Naive thymus-derived CD8-positive, alpha-beta T cell (primary cell): ENCODE results near the gene SLC14A1. TPM values are rescaled to one million over a fixed set of nuclear protein-coding genes. Genes with fewer than 3 reads are reported as not detected.

Experiments used
- ATAC-seq, 2 donors: fragments of 150-1000 bp; cut with Tn5 transposase in 1 of 2; sonication (Bioruptor Pico), chemical (Tn5 transposase) in 1 of 2; 1 replicate in 1 of 2; 2 replicates in 1 of 2; pipeline ENCODE4 v1.10.0; 2021; ENCODE audit warnings: mild to moderate bottlenecking in 2 of 2, moderate library complexity in 2 of 2
- POLR2A ChIA-PET: fragments of 350-600 bp; sonication (Branson Sonifier 250); formaldehyde crosslinking; loops from one replicate; lab custom pipeline; 2021; ENCODE audit warnings: antibody characterized with exemption; lab: Charles Lee
- DNase-seq, 10 donors: peaks; one replicate each; pipeline versions ENCODE4 v3.0.0 to v3.0.0-alpha.2; 2020 to 2022
- H3K27ac Mint-ChIP-seq, 10 donors: one replicate each; pipeline ENCODE4 v1.8.0; 2020 to 2022; ENCODE audit warnings: mild to moderate bottlenecking in 10 of 10, mixed read lengths in 10 of 10, moderate library complexity in 4 of 10, inconsistent platforms in 1 of 10
- H3K27me3 Mint-ChIP-seq, 5 donors: one replicate each; pipeline ENCODE4 v1.8.0; 2021 to 2022; ENCODE audit warnings: mixed read lengths in 5 of 5
- H3K36me3 Mint-ChIP-seq, 3 donors: one replicate each; pipeline ENCODE4 v1.8.0; 2020 to 2022; ENCODE audit warnings: mixed read lengths in 3 of 3, mild to moderate bottlenecking in 2 of 3, inconsistent platforms in 1 of 3
- H3K4me1 Mint-ChIP-seq, 4 donors: one replicate each; pipeline ENCODE4 v1.8.0; 2021 to 2022; ENCODE audit warnings: mixed read lengths in 4 of 4
- H3K4me3 Mint-ChIP-seq, 10 donors: one replicate each; pipeline ENCODE4 v1.8.0; 2020 to 2022; ENCODE audit warnings: mild to moderate bottlenecking in 10 of 10, mixed read lengths in 10 of 10, moderate library complexity in 6 of 10, inconsistent platforms in 1 of 10
- H3K9me3 Mint-ChIP-seq, 9 donors: one replicate each; pipeline ENCODE4 v1.8.0; 2020 to 2022; ENCODE audit warnings: mixed read lengths in 9 of 9, mild to moderate bottlenecking in 3 of 9, inconsistent platforms in 1 of 9, moderate library complexity in 1 of 9
- polyA plus RNA-seq, 3 donors: library from polyadenylated mRNA; unstranded; fragments of 300-500 nt; fragmentation: Illumina TruSeq; gene quantifications; one replicate each; pipeline ENCODE4 v1.2.3, GENCODE V29; 2021
- total RNA-seq, 8 experiments: library from RNA in 2 of 8; stranded (reverse) in 2 of 8; gene quantifications; one replicate each; pipeline ENCODE4 v1.2.3 and lab custom pipeline; 2021 to 2026

SLC14A1 gene
- total and polyA plus RNA-seq, 5 experiments from 2014 or later, result 0.71 to 4.3 (median 2.3) TPM

DNA sequence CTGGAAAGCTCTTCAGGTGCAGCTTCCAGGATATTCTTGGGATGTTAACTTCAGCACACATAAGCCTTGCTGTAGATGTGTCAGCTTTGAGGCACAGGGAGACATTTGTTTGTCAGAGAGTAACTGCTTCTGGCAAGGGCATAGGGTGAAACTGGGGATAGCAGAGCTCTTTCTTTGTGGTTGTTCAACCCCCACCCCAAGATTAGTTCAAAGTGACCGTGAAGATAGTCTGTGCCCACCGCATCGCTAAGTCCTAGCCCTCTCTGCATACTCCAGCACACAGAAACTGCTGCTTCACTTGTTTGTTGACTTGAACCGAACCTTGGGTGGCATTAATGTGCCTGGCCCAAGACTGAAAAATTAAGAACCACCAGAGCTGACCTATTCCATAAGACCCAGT is 1.4 kb downstream of the SLC14A1 start:
- peak overlapping the region in 1 of 10 donors; percentile 6 for H3K27ac Mint-ChIP-seq
- peaks cover 0 to 11% (median 7%) of the 10 kb centered on the region in 3 donors for H3K36me3 Mint-ChIP-seq
- H3K4me1 Mint-ChIP-seq, result peaks cover 0 to 12% (median 1%) of the 10 kb centered on the region in 4 donors
- no peaks in the 10 kb centered on the region for H3K9me3 Mint-ChIP-seq
- DNase-seq (no peak), ATAC-seq (no peak)
- no peak overlapping the region for H3K4me3 Mint-ChIP-seq
- POLR2A ChIA-PET, result no interaction called here
- peaks cover 0 to 11% (median 3%) of the 10 kb centered on the region in 5 donors for H3K27me3 Mint-ChIP-seq

DNA sequence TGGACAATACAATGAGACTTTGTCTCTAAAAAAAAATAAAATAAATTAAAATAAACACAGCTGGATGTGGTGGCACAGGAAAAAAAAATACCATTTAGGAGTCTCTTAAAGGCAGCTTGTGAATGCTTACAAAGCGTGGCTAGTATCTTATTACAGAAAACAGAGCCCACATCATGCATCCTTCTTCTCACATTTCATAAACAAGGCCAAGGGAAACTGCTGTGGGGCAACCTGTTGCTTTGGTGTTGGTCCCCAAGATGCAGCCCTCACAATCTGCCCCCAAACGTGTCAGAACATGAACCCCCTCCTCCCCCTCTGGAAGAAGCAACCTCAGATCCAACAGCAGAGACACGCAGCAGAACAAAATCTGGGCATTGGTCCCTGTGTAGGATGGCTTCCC is 2.6 kb downstream of the SLC14A1 start:
- H3K27ac Mint-ChIP-seq, result no peak overlapping the region
- no peak for DNase-seq
- H3K9me3 Mint-ChIP-seq, result no peaks in the 10 kb centered on the region
- peaks cover 0 to 13% (median 7%) of the 10 kb centered on the region in 3 donors for H3K36me3 Mint-ChIP-seq
- POLR2A ChIA-PET, result no interaction called here
- no peak overlapping the region for H3K4me3 Mint-ChIP-seq
- peaks cover 0 to 12% (median 1%) of the 10 kb centered on the region in 4 donors for H3K4me1 Mint-ChIP-seq
- H3K27me3 Mint-ChIP-seq, result peaks cover 0 to 3% (median 0%) of the 10 kb centered on the region in 5 donors
- no peak for ATAC-seq

DNA sequence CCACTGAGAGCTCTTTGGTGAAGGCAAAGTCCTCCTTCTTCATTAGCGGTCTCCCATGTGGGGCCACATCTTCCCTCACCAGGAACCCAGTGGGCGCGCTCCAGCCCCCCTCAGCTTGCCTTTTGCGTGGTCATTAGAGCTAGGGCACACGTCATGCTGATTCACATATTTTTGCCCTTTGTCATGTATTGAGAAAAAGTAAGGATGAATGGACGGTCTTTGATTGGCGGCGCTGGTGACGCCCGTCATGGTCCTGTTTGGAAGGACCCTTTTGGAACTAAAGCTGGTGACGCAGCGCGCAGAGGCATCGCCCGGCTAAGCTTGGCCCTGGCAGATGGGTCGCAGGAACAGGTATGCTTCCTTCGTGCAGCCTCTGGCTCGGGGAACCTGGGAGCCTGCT is 3.1 kb downstream of the SLC14A1 start:
- no peak overlapping the region for H3K4me3 Mint-ChIP-seq
- H3K36me3 Mint-ChIP-seq, result peaks cover 0 to 13% (median 7%) of the 10 kb centered on the region in 3 donors
- peaks cover 0 to 12% (median 1%) of the 10 kb centered on the region in 4 donors for H3K4me1 Mint-ChIP-seq
- H3K27me3 Mint-ChIP-seq, result no peaks in the 10 kb centered on the region
- no peaks in the 10 kb centered on the region for H3K9me3 Mint-ChIP-seq
- no peak overlapping the region for H3K27ac Mint-ChIP-seq
- DNase-seq, result no peak
- no peak for ATAC-seq
- POLR2A ChIA-PET, result no interaction called here

DNA sequence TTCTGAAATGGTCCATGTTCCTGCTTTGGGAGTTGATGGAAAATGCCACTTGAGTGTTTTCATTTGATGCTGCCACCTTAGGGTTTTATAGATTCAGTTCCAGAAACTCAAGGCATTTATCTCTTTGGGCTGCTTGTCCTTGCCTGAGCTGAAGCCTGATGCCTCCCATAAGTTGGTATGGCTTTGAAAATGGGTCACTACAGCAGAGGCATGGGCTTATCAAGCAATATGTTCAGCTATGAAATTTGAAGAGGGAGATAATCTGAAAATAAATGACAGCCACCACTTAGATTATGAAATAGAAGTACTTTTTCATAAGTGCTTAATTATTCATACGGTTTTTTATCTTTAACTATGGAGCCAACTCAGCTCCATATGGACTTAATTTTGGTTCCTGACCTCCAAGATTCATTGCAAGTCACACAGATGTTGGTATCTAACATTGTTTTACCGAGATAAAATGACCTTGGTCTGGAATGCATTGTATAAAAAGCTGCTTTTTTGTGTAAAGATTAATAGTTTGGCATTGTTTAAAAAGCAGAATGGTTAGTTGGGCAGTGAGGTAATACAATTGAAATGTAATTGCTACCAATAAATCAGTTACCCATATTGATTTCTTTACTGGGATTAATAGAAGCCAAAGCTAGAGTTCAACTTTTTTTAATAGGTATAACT is 4.5 kb downstream of the SLC14A1 start:
- peaks cover 0 to 10% (median 1%) of the 10 kb centered on the region in 4 donors for H3K4me1 Mint-ChIP-seq
- H3K9me3 Mint-ChIP-seq, result no peaks in the 10 kb centered on the region
- POLR2A ChIA-PET, result no interaction called here
- H3K36me3 Mint-ChIP-seq, result peaks cover 0 to 13% (median 7%) of the 10 kb centered on the region in 3 donors
- ATAC-seq (no peak), DNase-seq (no peak)
- H3K4me3 Mint-ChIP-seq, result no peak overlapping the region
- H3K27me3 Mint-ChIP-seq, result no peaks in the 10 kb centered on the region
- no peak overlapping the region for H3K27ac Mint-ChIP-seq

DNA sequence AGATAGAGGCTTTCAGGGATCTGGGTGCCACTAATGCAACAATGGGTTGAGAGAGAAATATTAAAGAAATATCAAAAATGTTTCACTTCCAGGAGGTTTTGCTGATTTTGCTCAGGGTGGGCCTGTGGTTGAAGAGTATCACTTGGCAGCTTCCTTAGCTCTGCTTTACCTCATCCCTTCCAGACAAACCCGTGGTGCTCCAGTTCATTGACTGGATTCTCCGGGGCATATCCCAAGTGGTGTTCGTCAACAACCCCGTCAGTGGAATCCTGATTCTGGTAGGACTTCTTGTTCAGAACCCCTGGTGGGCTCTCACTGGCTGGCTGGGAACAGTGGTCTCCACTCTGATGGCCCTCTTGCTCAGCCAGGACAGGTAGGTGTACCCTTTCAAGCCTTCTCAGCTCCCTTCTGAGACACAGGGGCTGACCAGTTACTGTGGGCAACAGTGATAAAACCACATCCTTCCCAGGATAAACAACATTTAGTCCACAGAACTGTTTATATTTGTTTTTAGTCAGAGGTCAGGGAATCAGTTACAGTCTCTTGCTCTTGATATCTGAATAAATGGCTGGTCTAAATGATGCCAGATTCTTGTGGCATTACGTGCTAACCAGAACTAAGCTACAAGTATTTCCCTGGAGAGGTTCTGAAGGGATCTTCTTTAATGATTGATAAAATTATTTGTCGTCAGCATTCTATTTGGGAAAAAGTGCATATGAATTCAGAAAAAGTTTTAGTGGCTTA is 7.0 kb downstream of the SLC14A1 start:
- Mint-ChIP-seq H3K9me3 (no peaks in the 10 kb centered on the region), H3K27me3 (no peaks in the 10 kb centered on the region), H3K4me3 (no peak overlapping the region), H3K36me3 (peaks cover 0 to 2% (median 0%) of the 10 kb centered on the region in 3 donors), H3K4me1 (no peaks in the 10 kb centered on the region), H3K27ac (no peak overlapping the region)
- ATAC-seq, result no peak
- DNase-seq, result no peak
- POLR2A ChIA-PET, result no interaction called here

DNA sequence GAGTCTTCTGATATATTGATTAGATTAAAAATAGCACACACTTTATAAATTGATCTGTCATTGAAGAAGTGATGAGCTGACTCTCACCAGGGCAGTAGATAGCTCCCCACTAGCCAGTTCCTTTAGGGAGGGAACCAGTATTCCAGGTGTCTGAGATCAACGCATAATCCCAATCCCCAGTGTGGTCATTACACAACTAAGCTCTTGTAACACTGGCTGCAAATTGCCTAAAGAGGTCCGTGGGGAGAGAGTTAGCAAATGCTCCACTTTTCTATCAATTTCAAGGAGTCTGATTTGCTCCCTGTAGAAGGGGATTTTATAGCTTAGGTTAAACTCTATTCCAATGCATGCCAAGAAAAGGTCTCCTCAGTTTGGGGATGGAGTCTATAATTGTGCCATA is 7.7 kb downstream of the SLC14A1 start:
- Mint-ChIP-seq H3K27ac (no peak overlapping the region), H3K27me3 (no peaks in the 10 kb centered on the region), H3K9me3 (no peaks in the 10 kb centered on the region), H3K4me1 (no peaks in the 10 kb centered on the region), H3K4me3 (no peak overlapping the region), H3K36me3 (peaks cover 0 to 3% (median 2%) of the 10 kb centered on the region in 3 donors)
- DNase-seq (no peak), ATAC-seq (no peak)
- POLR2A ChIA-PET, result no interaction called here

DNA sequence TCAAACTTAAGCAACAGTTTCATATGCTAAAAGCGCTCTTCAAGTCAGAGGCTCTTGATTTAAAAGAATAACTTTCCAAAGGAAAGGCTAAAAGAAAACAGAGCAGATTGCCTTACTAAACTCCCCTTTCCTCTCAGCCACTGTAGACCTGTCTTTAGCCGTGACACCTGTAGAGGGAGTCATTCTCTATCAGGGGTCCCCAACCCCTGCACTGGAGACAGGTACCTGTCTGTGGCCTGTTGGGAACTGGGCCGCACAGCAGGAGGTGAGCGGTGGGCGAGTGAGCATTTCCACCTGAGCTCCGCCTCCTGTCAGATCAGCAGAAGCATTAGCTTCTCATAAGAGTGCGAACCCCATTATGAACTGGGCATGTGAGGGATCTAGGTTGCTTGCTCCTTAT is 9.6 kb downstream of the SLC14A1 start:
- no peak for DNase-seq
- no peaks in the 10 kb centered on the region for H3K9me3 Mint-ChIP-seq

DNA sequence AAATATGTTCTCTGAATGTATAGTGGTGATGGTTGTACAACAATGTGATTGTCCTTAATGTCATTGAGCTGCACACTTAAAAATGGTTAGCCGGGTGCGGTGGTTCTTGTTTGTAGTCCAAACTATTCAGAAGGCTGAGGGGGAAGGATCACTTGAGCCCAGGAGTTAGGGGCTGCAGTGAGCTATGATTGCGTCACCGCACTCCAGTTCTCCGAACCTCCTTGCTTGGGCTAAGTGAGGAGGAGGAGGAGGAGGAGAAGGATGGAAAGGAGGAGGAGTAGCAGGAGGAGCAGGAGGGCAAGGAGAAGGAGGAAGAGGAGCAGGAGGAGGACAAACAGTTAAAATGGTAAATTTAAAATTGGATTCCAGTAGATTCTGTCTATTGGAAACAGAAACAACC is 10.5 kb downstream of the SLC14A1 start:
- H3K27me3 Mint-ChIP-seq, result no peaks in the 10 kb centered on the region
- POLR2A ChIA-PET, result no interaction called here
- ATAC-seq, result no peak

More for the DNA sequence above, 9.6 kb downstream of the SLC14A1 start:
- Mint-ChIP-seq H3K27ac (no peak overlapping the region), H3K4me3 (no peak overlapping the region), H3K4me1 (no peaks in the 10 kb centered on the region), H3K36me3 (peaks cover 0 to 4% (median 3%) of the 10 kb centered on the region in 3 donors), H3K27me3 (no peaks in the 10 kb centered on the region)
- POLR2A ChIA-PET, result no interaction called here
- no peak for ATAC-seq

DNA sequence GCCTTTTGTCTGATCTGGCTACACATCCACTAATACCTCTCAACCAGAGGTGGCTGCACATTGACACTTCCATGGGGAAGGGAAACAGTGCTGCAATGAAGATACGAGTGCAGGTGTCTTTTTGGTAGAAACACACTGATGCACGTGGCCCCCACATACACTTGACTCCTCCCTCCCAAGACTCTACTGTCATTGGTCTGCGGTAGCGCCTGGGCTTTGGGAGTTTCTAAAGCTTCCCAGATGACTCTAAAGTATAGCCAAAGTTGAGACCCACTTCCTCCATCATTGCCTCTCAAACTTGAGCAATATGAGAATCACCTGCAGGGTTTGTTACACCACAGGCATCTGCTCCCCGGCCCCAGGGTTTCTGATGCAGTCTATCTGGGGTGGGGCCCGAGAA is 11.0 kb downstream of the SLC14A1 start:
- H3K4me3 Mint-ChIP-seq, result no peak overlapping the region
- ATAC-seq (no peak), DNase-seq (no peak)
- H3K4me1 Mint-ChIP-seq, result no peaks in the 10 kb centered on the region
- H3K27ac Mint-ChIP-seq, result no peak overlapping the region
- POLR2A ChIA-PET, result no interaction called here
- no peaks in the 10 kb centered on the region for H3K27me3 Mint-ChIP-seq
- H3K9me3 Mint-ChIP-seq, result no peaks in the 10 kb centered on the region
- peaks cover 0 to 7% (median 5%) of the 10 kb centered on the region in 3 donors for H3K36me3 Mint-ChIP-seq

More for the DNA sequence above, 10.5 kb downstream of the SLC14A1 start:
- peaks cover 0 to 5% (median 5%) of the 10 kb centered on the region in 3 donors for H3K36me3 Mint-ChIP-seq
- no peak for DNase-seq
- no peak overlapping the region for H3K27ac Mint-ChIP-seq
- no peaks in the 10 kb centered on the region for H3K9me3 Mint-ChIP-seq
- H3K4me3 Mint-ChIP-seq, result no peak overlapping the region
- H3K4me1 Mint-ChIP-seq, result no peaks in the 10 kb centered on the region

DNA sequence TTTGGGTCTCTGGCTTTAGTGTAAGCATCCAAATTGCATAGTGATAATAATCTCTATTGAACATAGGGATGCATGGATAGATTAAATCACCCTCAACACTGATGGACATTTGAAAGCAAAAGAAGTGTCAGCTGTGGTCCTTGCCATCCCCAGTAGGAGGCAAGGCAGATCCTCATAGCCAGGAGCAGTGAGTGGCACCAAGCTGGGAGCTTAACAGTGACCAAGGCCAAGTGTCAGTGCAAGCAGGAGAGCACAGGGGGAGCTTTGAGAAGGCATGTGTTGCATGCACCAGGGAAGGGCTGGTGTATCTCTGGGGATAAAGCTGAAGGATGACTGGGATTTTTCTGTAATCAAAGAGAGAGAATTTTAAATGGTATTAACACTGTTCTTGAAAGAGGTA is 14.7 kb downstream of the SLC14A1 start:
- Mint-ChIP-seq H3K9me3 (no peaks in the 10 kb centered on the region), H3K27me3 (no peaks in the 10 kb centered on the region), H3K4me1 (no peaks in the 10 kb centered on the region), H3K4me3 (no peak overlapping the region), H3K27ac (peak overlapping the region in 1 of 10 donors; percentile 37), H3K36me3 (peaks cover 0 to 8% (median 5%) of the 10 kb centered on the region in 3 donors)
- POLR2A ChIA-PET, result no interaction called here
- DNase-seq, result no peak
- ATAC-seq, result no peak

DNA sequence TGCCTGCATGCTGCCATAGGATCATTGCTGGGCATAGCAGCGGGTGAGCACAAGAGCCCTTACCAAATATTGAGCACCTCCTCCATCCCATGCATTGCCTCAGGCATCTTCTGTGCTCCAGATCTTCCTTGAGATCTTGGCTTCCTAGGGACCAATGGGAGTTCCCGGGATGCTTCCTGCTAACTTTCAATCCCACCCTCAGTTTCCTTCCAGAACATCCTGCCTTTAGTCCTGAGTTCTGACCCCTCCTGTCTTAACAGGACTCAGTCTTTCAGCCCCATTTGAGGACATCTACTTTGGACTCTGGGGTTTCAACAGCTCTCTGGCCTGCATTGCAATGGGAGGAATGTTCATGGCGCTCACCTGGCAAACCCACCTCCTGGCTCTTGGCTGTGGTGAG is 15.3 kb downstream of the SLC14A1 start:
- no peak overlapping the region for H3K4me3 Mint-ChIP-seq
- no peaks in the 10 kb centered on the region for H3K9me3 Mint-ChIP-seq

DNA sequence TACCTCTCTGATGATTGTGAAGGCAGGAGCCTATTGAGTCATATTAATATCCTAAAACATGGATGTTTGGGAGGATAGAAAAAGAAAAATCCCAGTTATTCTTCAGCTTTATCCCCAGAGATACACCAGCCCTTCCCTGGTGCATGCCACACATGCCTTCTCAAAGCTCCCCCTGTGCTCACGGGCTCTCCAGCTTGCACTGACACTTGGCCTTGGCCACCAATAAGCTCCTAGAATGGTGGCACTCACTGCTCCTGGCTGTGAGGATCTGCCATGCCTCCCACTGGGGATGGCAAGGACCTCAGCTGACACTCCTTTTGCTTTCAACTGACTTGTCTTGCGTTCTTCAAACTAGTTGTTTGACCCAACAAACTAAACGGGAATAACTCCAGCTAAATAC is 15.9 kb downstream of the SLC14A1 start:
- Mint-ChIP-seq H3K4me1 (no peaks in the 10 kb centered on the region), H3K27ac (no peak overlapping the region), H3K36me3 (peaks cover 0 to 10% (median 5%) of the 10 kb centered on the region in 3 donors), H3K27me3 (no peaks in the 10 kb centered on the region), H3K9me3 (no peaks in the 10 kb centered on the region), H3K4me3 (no peak overlapping the region)
- DNase-seq (no peak), ATAC-seq (no peak)
- POLR2A ChIA-PET, result no interaction called here

More for the DNA sequence above, 15.3 kb downstream of the SLC14A1 start:
- Mint-ChIP-seq H3K27ac (no peak overlapping the region), H3K36me3 (peaks cover 0 to 8% (median 5%) of the 10 kb centered on the region in 3 donors), H3K27me3 (no peaks in the 10 kb centered on the region), H3K4me1 (no peaks in the 10 kb centered on the region)
- POLR2A ChIA-PET, result no interaction called here
- no peak for DNase-seq
- ATAC-seq, result no peak

DNA sequence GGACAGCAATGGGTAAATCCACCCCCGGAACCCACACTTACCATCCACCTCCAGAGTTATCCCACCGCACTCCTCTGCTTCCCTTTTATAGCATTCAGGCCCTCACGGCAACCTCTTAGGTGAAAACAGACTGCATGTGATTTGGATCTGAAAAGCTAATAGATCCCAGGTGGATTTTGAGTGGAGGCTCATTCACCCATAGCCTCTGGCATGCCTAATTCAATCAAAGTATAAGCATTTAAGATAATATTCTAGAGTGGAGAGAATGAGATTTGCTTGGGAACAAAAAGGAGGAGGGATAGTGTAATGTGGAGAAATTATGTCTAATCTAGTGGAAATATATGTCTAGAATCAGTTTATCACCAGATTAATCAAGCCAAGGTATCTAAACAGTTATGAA is 17.1 kb downstream of the SLC14A1 start:
- DNase-seq, result no peak
- Mint-ChIP-seq H3K36me3 (peaks cover 0 to 10% (median 5%) of the 10 kb centered on the region in 3 donors), H3K4me1 (no peaks in the 10 kb centered on the region), H3K9me3 (no peaks in the 10 kb centered on the region), H3K27ac (no peak overlapping the region), H3K4me3 (no peak overlapping the region), H3K27me3 (no peaks in the 10 kb centered on the region)
- no peak for ATAC-seq
- POLR2A ChIA-PET, result no interaction called here
